SK-N-SH (cell line): ENCODE results near the gene GNB1L. TPM values are rescaled to one million over a fixed set of nuclear protein-coding genes. Genes with fewer than 3 reads are reported as not detected.

Source experiments
- CTCF ChIA-PET: fragments of 300-600, 350-600 bp; formaldehyde crosslinking; extraction: SDS; loops from one replicate; lab custom pipeline; 2021; lab: Yijun Ruan, JAX
- POLR2A ChIA-PET: fragments of 350-600 bp; sonication (Branson Sonifier 250); formaldehyde crosslinking; extraction: SDS; loops from one replicate; lab custom pipeline; 2020; ENCODE audit warnings: antibody characterized with exemption, inconsistent platforms; lab: Yijun Ruan, JAX
- DNase-seq: peaks from one replicate; pipeline ENCODE4 v3.0.0; 2012
- H2AFZ ChIP-seq: fragments of 200-600 bp; sonication (generic); 2 replicates; pipeline ENCODE4 v1.8.1; 2016; ENCODE audit warnings: antibody characterized with exemption, mild to moderate bottlenecking, low read depth
- H3F3A ChIP-seq: fragments of 200-600 bp; sonication (generic); replicated peaks from 2 replicates; pipeline ENCODE3; 2016; ENCODE audit warnings: antibody characterized with exemption, mild to moderate bottlenecking; ENCODE audit not compliant: insufficient read depth
- H3K27ac ChIP-seq, 2 experiments: fragments of 200-500 bp in 1 of 2; fragments of 200-600 bp in 1 of 2; sonication (Bioruptor generic) in 1 of 2; sonication (generic), shearing (Covaris generic) in 1 of 2; 2 replicates each; pipeline versions ENCODE4 v1.5.1 to v1.6.1; 2014 to 2016; ENCODE audit warnings: low read depth in 2 of 2, inconsistent platforms in 1 of 2, low read length in 1 of 2, mild to moderate bottlenecking in 1 of 2, mixed read lengths in 1 of 2
- H3K27me3 ChIP-seq: fragments of 200-600 bp; sonication (generic), shearing (Covaris generic); 2 replicates; pipeline ENCODE4 v1.6.1; 2016; ENCODE audit warnings: mixed run types; ENCODE audit not compliant: insufficient read depth
- H3K36me3 ChIP-seq, 2 experiments: fragments of 200-500 bp in 1 of 2; fragments of 200-600 bp in 1 of 2; sonication (Bioruptor generic) in 1 of 2; sonication (generic) in 1 of 2; replicated peaks in 1 of 2; 2 replicates each; pipeline versions ENCODE3 to v1.5.1; 2014 to 2016; ENCODE audit warnings: low read length in 1 of 2, mild to moderate bottlenecking in 1 of 2; ENCODE audit not compliant: insufficient read depth in 2 of 2, control insufficient read depth in 1 of 2
- H3K4me1 ChIP-seq, 2 experiments: fragments of 200-500 bp in 1 of 2; fragments of 200-600 bp in 1 of 2; sonication (Bioruptor generic) in 1 of 2; sonication (generic), shearing (Covaris generic) in 1 of 2; 2 replicates each; pipeline versions ENCODE4 v1.5.1 to v1.6.1; 2014 to 2016; ENCODE audit warnings: low read depth in 1 of 2, low read length in 1 of 2, mixed run types in 1 of 2; ENCODE audit not compliant: insufficient read depth in 2 of 2, control insufficient read depth in 1 of 2
- H3K4me2 ChIP-seq: fragments of 200-600 bp; sonication (generic), shearing (Covaris generic); 2 replicates; pipeline ENCODE4 v1.6.1; 2017; ENCODE audit warnings: mixed run types
- H3K4me3 ChIP-seq, 2 experiments: fragments of 200-500 bp in 1 of 2; fragments of 200-600 bp in 1 of 2; sonication (Bioruptor generic) in 1 of 2; sonication (generic), shearing (Covaris generic) in 1 of 2; 2 replicates each; pipeline versions ENCODE4 v1.5.1 to v1.8.1; 2014 to 2016; ENCODE audit warnings: low read depth in 2 of 2, inconsistent platforms in 1 of 2, low read length in 1 of 2, mild to moderate bottlenecking in 1 of 2, mixed read lengths in 1 of 2, moderate library complexity in 1 of 2
- H3K79me2 ChIP-seq: fragments of 200-600 bp; sonication (generic); 2 replicates; pipeline ENCODE4 v1.8.1; 2017; ENCODE audit warnings: mild to moderate bottlenecking; ENCODE audit not compliant: insufficient read depth
- H3K9ac ChIP-seq: fragments of 200-600 bp; sonication (generic); 2 replicates; pipeline ENCODE4 v1.6.1; 2017; ENCODE audit warnings: mixed run types
- H3K9me2 ChIP-seq: fragments of 200-600 bp; sonication (generic); 2 replicates; pipeline ENCODE4 v1.6.1; 2017; ENCODE audit warnings: mixed run types
- H3K9me3 ChIP-seq: fragments of 200-600 bp; sonication (generic); 2 replicates; pipeline ENCODE4 v1.6.1; 2017; ENCODE audit warnings: mixed run types, mild to moderate bottlenecking, moderate library complexity
- H4K20me1 ChIP-seq: fragments of 200-600 bp; sonication (generic); 2 replicates; pipeline ENCODE4 v1.6.1; 2017; ENCODE audit warnings: mild to moderate bottlenecking, mixed run types; ENCODE audit not compliant: insufficient read depth
- CTCF ChIP-seq: fragments of 200-600 bp; sonication (generic); IDR thresholded peaks from 2 replicates; pipeline ENCODE4 v1.6.1; 2017; ENCODE audit warnings: antibody characterized with exemption, mild to moderate bottlenecking, moderate library complexity
- EZH2phosphoT487 ChIP-seq: fragments of 200-600 bp; sonication (generic); IDR thresholded peaks from 2 replicates; pipeline ENCODE4 v1.6.1; 2017; ENCODE audit warnings: low read depth, mixed run types, mild to moderate bottlenecking, antibody characterized with exemption, moderate library complexity, borderline replicate concordance
- FOSL2 ChIP-seq: IDR thresholded peaks from 2 replicates; pipeline ENCODE4 v1.4.0; 2012; ENCODE audit warnings: low read depth, mild to moderate bottlenecking, moderate library complexity, borderline replicate concordance
- FOXJ3 ChIP-seq: sonication (generic); formaldehyde crosslinking; IDR thresholded peaks from 2 replicates; pipeline ENCODE4 v1.5.1; 2020; ENCODE audit warnings: mild to moderate bottlenecking, missing genetic modification reagents
- FOXM1 ChIP-seq: IDR thresholded peaks from 2 replicates; pipeline ENCODE4 v1.4.0; 2012; ENCODE audit warnings: low read depth, mild to moderate bottlenecking
- GABPA ChIP-seq: IDR thresholded peaks from 2 replicates; pipeline ENCODE4 v1.4.0; 2012; ENCODE audit warnings: low read depth, mild to moderate bottlenecking
- IRF3 ChIP-seq: fragments of 150-350 bp; IDR thresholded peaks from 2 replicates; pipeline ENCODE4 v1.6.1; 2016; ENCODE audit warnings: mild to moderate bottlenecking, low read depth, low read length
- JUND ChIP-seq: IDR thresholded peaks from 2 replicates; pipeline ENCODE4 v1.4.0; 2012
- MAX ChIP-seq: IDR thresholded peaks from 2 replicates; pipeline ENCODE4 v1.4.0; 2012; ENCODE audit warnings: low read depth
- MEF2A ChIP-seq: IDR thresholded peaks from 2 replicates; pipeline ENCODE4 v1.4.0; 2012; ENCODE audit warnings: low read depth, borderline replicate concordance
- NFIC ChIP-seq: IDR thresholded peaks from 2 replicates; pipeline ENCODE4 v1.4.0; 2012; ENCODE audit warnings: borderline replicate concordance
- NRF1 ChIP-seq: IDR thresholded peaks from 2 replicates; pipeline ENCODE4 v1.6.1; 2012; ENCODE audit warnings: low read depth, mild to moderate bottlenecking, low read length
- POLR2AphosphoS5 ChIP-seq: IDR thresholded peaks from 2 replicates; pipeline ENCODE4 v1.6.1; 2012; ENCODE audit warnings: low read depth, low read length
- RAD21 ChIP-seq: IDR thresholded peaks from 2 replicates; pipeline ENCODE4 v1.6.1; 2012; ENCODE audit warnings: mild to moderate bottlenecking, low read length
- RCOR1 ChIP-seq: fragments of 150-350 bp; IDR thresholded peaks from 2 replicates; pipeline ENCODE4 v1.6.1; 2017; ENCODE audit warnings: antibody characterized with exemption, low read length
- RFX5 ChIP-seq: IDR thresholded peaks from 2 replicates; pipeline ENCODE4 v1.6.1; 2012; ENCODE audit warnings: mild to moderate bottlenecking, improper control_type of control experiment, low read length
- YY1 ChIP-seq: IDR thresholded peaks from 2 replicates; pipeline ENCODE4 v1.4.0; 2012; ENCODE audit warnings: low read depth, mild to moderate bottlenecking
- WGBS: methylation state at CpG from one replicate; pipeline ENCODE4 v1.1.6; 2017; ENCODE audit warnings: low lambda C conversion rate; 5-methylcytosine and 5-hydroxymethylcytosine counted together
- polyA plus RNA-seq, 3 experiments: library from polyadenylated mRNA; depleted of rRNA; stranded (reverse); fragments of >200 nt; gene quantifications; 2 replicates each; pipeline ENCODE4 v1.2.3, GENCODE V29; 2012

Gene GNB1L
- polyA plus RNA-seq, 1 of the 3 experiments (the other 2 are of a cell fraction) = 5.9 TPM

GRCh38 chr22:19840955-19841640 is 13.6 kb downstream of the GNB1L start (continued):
- no peak for TF ChIP-seq CTCF
- TF ChIP-seq YY1 = no peak
- no peak for TF ChIP-seq NFIC
- TF ChIP-seq NRF1 = no peak
- TF ChIP-seq FOSL2 = no peak
- no peak for TF ChIP-seq POLR2AphosphoS5
- no peak for TF ChIP-seq JUND
- TF ChIP-seq EZH2phosphoT487 = no peak

- Histone ChIP-seq H3K4me1 (peaks cover 23 to 35% of the 10 kb centered on the region in 2 experiments; a peak in 3 of 4 replicates), H3K9ac (no peak overlapping the region), H3K79me2 (peaks cover 11% of the 10 kb centered on the region; the same call in 1 of the 2 replicates), H3K9me2 (no peaks in the 10 kb centered on the region), H3K4me3 (no peak overlapping the region), H3K9me3 (no peaks in the 10 kb centered on the region), H3F3A (peaks cover 14% of the 10 kb centered on the region), H2AFZ (no peak overlapping the region), H3K4me2 (no peak overlapping the region), H3K27me3 (no peaks in the 10 kb centered on the region), H3K36me3 (peaks cover 0 to 1% of the 10 kb centered on the region in 2 experiments), H3K27ac (no peak overlapping the region), H4K20me1 (no peaks in the 10 kb centered on the region)
- no peak for DNase-seq
- ChIA-PET POLR2A (no interaction called here), CTCF (interaction anchor here (1.0 kb wide), 1 partner anchor 70 kb away, joined by 4 read pairs; no protein-coding TSS in a partner anchor)
- TF ChIP-seq YY1 = no peak
- no peak for TF ChIP-seq EZH2phosphoT487
- no peak for TF ChIP-seq FOXM1
- no peak for TF ChIP-seq MAX
- TF ChIP-seq FOSL2 = no peak
- no peak for TF ChIP-seq MEF2A
- no peak for TF ChIP-seq RFX5
- TF ChIP-seq RCOR1 = no peak
- no peak for TF ChIP-seq FOXJ3
- no peak for TF ChIP-seq RAD21
- TF ChIP-seq GABPA = no peak
- no peak for TF ChIP-seq IRF3
- WGBS = 93% methylated on average over 4 of the region's 4 CpGs
Measured at GRCh38 chr22:19840059-19840458, 14.6 kb downstream of the GNB1L start.
